Posterior cingulate gyrus (tissue), 11 donors: Measurements from ENCODE around the gene LRBA.

Experiments used
- DNase-seq, 10 donors: peaks; one replicate each; pipeline versions ENCODE4 v3.0.0 to v3.0.0-alpha.2; 2020 to 2021; ENCODE audit warnings: mixed read lengths in 3 of 10
- intact Hi-C: fragments of 100-400 bp; cut with DNase I; formaldehyde crosslinking; loops from one replicate; pipeline ENCODE4 v1.15.1; 2023

LRBA gene

DNA sequence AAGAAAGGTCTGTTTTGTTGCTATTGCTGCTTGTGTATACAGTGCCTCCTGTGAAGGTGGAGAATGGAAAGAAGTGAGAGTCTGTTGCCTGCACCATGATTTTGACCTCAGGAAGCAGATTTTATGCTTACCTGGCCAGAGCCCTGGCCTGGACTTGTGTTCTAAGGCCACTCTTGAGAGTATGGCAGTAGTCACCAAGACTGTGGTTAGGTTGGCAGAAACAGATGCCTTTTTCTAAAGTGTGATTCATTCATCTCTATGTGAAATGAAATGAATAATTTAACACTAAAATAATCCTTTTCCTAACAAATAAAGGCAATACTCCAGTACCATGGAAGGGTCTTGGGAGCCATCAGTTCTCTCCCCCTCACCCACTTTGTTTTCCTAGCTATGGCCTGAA lies 775.1 kb downstream of the LRBA start:
- no peak for DNase-seq
- intact Hi-C loops: no loop called here

DNA sequence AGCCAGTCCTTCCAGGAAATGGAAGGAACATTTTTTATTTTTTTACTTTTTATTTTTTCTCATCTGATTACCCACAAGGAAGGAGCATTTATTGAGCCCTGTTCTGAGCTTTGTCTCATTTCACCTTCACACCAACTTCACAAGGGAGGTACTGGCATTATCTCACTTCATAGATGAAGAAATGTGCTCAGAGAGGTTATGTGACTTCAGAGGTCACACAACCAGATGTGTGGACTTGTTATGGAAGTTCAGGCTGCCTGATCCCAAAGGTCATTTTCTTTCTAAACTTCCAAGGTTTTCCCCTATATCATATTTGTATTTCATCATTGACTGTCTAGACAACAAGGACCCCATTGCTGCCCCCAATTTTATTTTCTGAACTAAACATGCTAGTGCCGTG lies 776.5 kb downstream of the LRBA start:
- DNase-seq: no peak
- intact Hi-C loops: no loop called here

DNA sequence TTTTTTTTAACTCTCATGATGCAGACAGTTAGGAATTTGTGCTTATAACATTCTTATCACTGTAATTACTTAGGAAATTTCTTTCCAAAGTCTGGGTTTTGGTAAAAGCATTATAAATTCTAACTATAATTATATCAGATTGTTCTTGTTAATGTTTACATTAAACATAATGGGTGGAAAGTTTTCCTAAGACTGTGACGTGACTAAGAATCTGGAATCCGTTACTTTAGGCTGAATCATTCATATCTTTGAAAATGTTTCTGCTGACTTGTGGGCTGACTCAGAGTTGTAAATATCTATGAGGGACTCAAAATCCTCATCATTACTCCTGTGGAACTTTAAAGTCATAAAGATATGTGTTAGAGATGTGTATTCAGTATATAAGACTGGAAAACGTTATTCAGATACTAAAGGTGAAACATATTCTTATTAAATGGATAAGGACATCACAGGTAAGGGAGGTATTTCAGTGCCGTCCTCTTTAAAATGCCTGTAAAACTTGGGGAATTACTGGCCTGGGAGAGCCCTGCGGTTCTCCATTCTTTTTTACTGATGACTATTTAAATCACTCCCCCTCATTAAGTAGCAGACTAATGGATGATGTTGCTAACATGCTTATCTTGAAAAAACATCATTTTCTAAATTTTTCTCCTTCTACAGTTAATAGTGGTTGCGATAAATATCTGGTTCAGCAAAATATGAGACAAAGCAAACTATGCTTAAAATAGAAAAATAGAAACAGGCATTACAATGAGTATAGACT lies 777.8 kb downstream of the LRBA start:
- DNase-seq: no peak
- intact Hi-C loops: no loop called here

DNA sequence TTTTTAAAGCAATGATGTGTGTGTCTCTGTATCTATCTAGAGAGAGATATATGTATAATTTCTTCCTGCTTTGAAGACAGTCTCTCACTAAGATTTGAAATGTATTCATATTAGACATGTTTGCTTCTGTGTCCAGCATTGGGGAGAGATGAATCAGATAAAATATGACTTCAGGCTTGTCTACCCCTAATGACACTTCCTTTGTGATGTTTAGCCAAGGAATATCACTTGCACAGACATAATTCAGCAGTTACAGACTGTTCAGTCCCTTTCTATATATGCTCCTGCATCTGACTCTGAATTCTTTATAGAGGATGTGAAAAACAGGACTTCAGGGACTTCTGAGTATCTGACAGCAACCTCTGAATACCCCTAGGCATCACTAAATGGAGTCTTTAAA lies 778.5 kb downstream of the LRBA start:
- intact Hi-C loops: no loop called here
- no peak for DNase-seq

DNA sequence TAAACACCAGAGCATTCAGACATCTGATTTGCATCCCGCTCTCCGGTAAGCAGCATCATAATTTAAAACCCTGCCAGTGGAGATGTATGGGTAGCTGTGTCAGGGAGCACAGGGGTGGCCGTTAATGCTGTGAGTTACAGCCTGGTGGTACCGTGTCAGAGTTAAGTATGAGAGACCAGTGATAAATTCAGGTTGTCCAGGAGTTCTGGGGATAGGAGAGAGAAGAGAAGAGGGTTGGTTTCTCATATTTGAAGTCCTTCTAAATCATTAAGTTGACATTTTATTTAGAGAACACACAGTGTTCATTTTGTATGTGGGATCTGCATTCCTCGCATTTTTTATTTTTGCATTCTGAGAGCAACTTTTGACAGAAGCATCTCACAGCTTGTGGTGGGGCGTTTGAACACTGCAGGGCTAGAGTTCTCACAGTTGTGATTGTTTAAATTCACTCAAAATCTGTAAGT lies 779.2 kb downstream of the LRBA start:
- DNase-seq: no peak
- intact Hi-C loops: no loop called here

DNA sequence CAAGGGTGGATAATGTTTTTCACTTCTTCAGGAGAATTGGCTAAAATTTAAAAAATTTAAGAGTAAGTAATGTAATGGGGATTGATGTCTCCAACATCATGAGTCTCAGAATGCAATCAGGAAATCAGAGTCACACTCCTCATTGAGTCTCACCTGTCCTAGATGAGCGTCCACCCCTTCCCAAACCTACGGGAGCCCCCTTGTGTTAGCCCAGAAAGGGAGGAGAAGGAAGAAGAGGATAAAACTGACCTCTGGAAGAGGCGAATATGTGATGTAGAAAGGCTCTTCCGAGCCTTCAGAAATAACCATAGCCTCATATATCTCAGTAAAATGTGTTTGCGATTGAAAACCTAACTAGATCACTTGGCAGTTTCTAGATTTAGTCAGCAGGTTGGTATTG lies 779.8 kb downstream of the LRBA start:
- intact Hi-C loops: no loop called here
- no peak for DNase-seq

DNA sequence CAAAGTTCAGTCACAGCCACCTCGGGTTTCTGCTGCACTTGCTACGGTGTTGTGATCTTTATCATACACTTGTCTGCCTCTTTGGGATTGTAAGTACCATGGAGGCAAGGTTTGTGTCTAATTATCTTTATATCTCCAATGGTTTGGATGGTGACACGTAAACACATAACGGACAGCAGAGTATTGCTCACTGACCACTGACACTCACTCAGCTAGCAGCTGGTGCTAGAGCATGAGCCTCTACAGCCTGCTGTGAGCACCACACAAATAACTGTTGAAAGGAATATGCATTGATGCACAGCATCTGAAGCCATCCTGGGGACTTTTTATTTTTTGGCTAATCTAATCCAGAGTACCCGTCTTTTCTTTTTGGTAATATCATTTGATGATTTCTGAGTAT lies 780.8 kb downstream of the LRBA start:
- intact Hi-C loops: no loop called here
- no peak for DNase-seq

DNA sequence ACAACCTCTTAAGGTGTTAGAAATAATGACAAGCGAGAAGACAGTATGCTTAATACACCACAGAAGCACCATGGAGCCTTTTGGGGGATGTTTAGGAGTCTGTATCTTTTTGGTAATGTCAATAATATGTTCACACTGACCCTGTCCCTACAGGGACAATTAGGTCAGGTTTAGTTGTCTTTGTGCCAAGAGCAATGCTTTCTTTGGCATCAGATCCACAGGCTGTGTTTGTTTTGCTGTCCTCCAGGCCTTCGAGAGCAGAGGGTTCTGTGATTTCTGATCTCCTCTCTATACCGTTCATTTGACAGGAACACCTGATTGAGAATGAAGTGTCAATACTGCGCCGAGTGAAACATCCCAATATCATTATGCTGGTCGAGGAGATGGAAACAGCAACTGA lies 783.1 kb downstream of the LRBA start:
- intact Hi-C loops: no loop called here
- DNase-seq: no peak

DNA sequence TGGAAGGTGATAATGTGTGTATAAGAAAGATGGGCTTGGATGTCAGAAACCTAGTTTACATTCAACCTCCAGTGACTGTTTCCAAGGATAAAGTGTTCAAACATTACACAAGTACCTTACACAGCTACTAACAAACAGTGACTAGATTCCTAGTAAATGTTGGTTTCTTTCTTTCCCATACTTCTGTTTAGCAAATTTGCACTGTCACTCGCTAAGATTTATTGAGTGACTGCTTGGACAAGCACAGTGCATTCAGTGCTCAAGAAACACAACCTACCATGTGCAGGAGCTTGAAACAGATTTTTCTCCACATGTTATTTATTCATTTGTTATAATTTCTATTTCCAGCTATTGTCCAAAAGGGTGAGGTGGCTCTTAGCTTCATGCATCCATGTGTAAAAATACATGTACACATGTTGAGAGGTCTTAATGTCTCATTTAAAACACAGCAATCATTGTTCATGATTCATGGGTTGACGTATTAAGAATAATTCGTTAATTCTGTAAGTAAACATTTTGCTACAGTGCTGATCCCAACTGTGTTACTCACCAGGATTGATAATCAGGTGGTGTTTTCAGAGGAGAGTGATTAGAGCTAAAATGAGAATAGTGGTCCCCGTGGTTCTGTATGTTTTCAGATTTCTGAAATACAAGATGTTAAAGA lies 783.8 kb downstream of the LRBA start:
- intact Hi-C loops: no loop called here
- no peak for DNase-seq

DNA sequence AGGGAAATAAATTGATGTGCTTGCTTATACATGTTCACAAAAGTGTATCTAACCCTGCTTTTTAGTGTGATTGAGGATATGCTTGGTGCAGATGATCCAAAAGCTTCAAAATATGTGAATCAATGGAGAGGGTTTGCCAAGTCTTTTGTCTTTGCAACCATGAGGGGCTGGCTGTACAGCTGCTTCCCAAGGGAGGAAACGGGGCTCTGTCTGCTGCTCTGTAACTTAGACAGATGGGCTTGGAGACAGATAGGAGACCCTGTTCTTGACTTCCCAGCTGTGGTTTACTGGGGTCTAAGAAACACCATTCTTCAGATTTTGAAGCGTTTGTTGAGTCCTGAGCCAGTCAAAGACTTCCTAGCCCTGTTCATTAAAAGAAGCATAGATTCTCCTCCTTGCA lies 784.5 kb downstream of the LRBA start:
- no peak for DNase-seq
- intact Hi-C loops: no loop called here

DNA sequence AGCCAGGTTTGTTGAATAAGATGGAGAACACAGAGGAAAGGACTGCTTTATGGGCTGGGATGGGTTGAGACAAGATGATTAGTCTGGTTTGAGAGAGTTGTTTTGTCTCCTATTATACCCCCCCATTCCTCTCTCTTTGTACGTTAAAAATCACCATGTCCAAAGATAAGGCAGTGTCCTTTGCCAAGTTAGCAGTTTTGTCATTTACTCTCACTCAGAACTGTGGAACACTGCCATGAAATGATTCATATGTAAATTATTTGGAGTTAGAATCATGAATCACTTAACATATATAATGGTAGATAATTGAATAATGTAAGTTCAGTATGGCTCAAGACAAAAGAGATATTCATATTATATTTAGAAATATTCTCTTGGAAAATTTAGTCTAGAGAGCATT lies 785.6 kb downstream of the LRBA start:
- intact Hi-C loops: no loop called here
- no peak for DNase-seq

DNA sequence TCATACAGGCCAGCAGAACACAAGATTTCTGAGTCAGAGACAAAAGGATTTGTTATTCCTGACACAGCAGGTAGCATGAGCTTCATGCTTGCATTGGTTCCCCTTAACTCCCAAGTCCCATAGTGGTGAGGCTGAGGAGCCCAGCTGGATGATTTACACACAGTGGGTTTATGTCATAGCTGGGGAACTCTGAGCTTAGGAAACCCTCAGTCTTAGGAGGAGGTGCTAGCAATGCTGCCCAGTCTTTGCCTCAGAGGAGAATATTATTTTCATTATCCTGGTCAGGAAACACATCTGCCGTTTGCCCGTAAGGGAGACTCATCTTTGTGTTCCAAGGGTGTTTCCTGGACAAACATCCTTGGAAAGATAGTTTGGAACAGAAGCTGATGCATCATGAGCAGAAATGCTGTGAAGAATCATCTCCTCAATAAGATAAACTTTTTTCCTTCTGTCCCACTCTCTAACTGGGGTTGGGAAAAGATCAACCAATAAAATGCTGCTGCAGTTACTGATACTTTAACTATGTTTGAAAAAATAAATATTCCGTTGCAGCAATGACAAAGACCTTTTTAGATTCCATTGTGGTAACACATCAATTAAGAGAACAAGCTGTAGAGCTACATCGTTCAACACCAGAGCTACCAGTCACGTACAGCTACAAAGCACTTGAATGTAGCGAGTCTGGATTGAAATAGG lies 790.0 kb downstream of the LRBA start:
- no peak for DNase-seq
- intact Hi-C loops: no loop called here

DNA sequence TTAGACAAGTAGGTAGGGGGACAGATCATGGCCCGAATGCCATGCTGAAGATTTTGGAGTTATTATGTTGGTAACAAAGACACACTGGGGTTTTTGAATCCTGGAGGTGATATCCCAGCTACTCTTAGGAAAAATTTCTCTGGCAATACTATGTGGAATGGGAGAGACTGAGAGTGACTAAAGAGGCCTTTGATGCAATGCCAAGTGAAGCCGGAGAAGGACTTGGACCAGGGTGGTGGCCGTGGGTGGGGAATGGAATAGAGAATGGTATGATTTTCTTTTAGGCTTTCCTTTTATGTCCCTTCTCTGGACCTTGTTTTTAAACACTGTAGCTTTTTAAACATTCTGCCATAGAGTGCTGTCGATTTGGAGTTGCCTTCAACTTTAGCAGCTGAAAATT lies 795.2 kb downstream of the LRBA start:
- DNase-seq: peak in 5 of 10 donors; percentile 31 to 85 (median 67)
- intact Hi-C loops: loop anchor here (5.0 kb wide), 1 partner anchor 143 kb away; the partner anchor contains the start of gene DCLK2

DNA sequence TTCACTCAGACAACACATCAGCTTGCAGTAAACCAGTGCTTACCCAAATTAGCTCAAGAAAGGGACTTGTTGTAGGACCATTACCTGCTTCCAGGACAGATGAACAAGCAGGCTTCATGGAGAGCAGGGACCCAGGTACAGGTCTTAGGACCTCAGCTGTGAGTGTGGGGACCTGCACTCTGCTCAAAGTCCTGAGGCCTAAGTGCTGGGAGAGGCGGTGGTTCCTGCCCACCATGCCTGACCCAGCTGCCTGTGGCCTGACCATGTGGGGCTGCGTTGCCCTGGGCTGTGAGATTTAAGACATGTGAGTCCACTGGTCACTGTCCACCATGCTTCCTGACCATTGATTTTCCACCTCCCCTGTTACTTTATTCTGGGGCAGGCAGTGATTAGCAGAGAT lies 796.6 kb downstream of the LRBA start:
- intact Hi-C loops: loop anchor here (5.0 kb wide), 1 partner anchor 141 kb away; the partner anchor contains the start of gene DCLK2
- no peak for DNase-seq

DNA sequence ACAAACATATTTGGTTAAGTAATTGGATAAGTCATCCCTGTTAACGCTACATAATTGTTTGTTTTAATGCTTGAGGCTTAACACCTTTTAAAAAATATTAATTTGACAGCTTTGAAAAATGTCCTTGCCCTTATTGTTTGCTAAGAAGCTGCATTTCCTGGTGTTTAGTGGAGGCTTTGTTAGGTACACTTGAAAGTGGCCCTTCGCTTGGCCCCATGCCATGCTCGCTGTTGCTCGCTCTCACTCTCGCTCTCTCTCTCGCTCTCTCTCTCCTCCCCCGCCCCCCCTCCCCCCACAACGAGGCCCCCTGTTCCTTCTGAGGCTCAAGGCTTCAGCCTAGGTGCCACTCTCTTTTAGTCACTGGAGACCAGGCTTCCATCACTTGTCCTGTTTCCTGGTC lies 797.3 kb downstream of the LRBA start:
- DNase-seq: peak in 1 of 10 donors; percentile 28
- intact Hi-C loops: loop anchor here (1.0 to 5.0 kb wide), 3 partner anchors 67 to 219 kb away; partner anchors contain the start of gene DCLK2

DNA sequence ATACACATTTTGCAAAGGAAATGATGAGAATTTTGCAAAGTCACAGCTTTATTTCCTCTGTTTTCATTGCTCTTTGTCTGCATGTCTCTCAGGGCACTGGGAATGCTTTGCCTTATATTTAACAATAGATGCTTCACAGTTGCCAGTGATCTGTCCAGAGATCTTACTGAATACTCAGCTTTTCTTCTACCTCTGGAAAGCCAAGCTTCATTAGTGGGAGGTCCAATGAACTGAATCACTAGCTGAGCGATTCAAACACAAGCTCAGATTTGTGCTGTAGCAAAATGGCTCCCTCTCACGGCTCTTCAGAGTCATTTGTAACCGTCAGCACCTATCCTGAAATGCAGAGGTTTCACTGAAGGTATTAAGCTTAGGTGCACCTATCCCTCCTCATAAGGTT lies 797.9 kb downstream of the LRBA start:
- peak in 2 of 10 donors; percentile 27 to 36 for DNase-seq
- intact Hi-C loops: loop anchor here (1.0 to 5.0 kb wide), 3 partner anchors 66 to 218 kb away; partner anchors contain the start of gene DCLK2

DNA sequence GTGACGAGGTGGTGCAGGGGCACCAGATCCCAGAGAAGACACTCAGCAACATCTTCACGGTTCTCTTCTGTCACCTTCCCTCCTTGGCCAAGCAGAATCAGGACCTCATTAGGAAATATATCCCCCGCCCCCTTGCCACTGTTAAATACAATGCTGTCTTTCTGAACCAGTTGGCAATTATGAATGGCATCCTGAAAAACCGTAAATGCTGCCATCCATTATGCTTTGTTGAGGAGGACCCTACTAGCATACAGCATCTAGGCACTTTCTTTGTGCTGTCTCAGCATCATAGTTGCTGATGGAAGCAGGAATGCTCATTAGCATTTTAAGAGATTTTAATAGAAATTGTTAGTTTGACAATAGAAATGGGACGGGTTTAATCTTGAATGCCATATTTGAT lies 798.4 kb downstream of the LRBA start:
- intact Hi-C loops: loop anchor here (1.0 to 5.0 kb wide), 3 partner anchors 66 to 217 kb away; partner anchors contain the start of gene DCLK2
- DNase-seq: peak in 2 of 10 donors; percentile 28 to 41

DNA sequence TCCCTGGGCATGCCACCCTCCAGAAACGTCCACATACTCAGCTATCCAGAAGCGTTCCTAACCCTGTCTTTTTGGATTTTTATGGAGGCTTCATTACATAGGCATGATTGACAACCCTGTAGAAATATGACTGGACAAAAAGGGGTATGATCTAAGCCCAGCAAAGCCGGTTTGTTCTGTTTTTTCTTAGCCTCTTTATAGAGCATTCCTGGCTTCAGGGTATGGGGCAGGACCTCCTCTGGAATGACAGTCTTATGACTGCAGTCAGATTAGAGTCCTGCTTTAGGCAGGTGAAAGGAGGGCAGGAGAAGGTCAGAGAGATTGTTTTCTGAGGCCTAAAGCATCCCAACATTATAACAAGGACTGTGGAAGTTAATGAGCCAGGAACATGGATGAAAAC lies 799.5 kb downstream of the LRBA start:
- DNase-seq: no peak
- intact Hi-C loops: loop anchor here (5.0 kb wide), 1 partner anchor 138 kb away; the partner anchor contains the start of gene DCLK2
